GM13976 (cell line): ENCODE measurements around the gene NPAS2.

Experiments
- DNase-seq: peaks from one replicate; pipeline ENCODE4 v3.0.0; 2012; ENCODE audit warnings: low spot score
- CTCF ChIP-seq: IDR thresholded peaks from 2 replicates; pipeline ENCODE4 v1.5.1; 2012; ENCODE audit warnings: borderline replicate concordance, mild to moderate bottlenecking; ENCODE audit not compliant: insufficient read depth; ENCODE audit errors: extremely low read depth, missing control alignments, control extremely low read depth
- in situ Hi-C: fragments of 300-500 bp; cut with MboI; formaldehyde crosslinking; loops from one replicate; pipeline ENCODE4 v1.12.0; 2022; ENCODE audit warnings: low sequenced_read_pairs, mixed read lengths, inconsistent platforms; ENCODE audit not compliant: unreplicated experiment

NPAS2 gene

GRCh38 chr2:100964681-100965169 is 144.8 kb downstream of the NPAS2 start:
- in situ Hi-C loops: no loop called here
- no peak for TF ChIP-seq CTCF
- DNase-seq: no peak

GRCh38 chr2:100965596-100965995 is 145.7 kb downstream of the NPAS2 start:
- in situ Hi-C loops: no loop called here
- DNase-seq: no peak

GRCh38 chr2:100967716-100968115 is 147.8 kb downstream of the NPAS2 start:
- in situ Hi-C loops: no loop called here
- TF ChIP-seq CTCF: no peak
- DNase-seq: no peak

More at GRCh38 chr2:100965596-100965995, 145.7 kb downstream of the NPAS2 start:
- TF ChIP-seq CTCF: no peak

- no peak for TF ChIP-seq CTCF
- in situ Hi-C loops: no loop called here
- DNase-seq: no peak
These were observed 148.5 kb downstream of the NPAS2 start for GRCh38 chr2:100968146-100969145.

GRCh38 chr2:100969998-100970397 is 150.1 kb downstream of the NPAS2 start:
- no peak for TF ChIP-seq CTCF
- no peak for DNase-seq
- in situ Hi-C loops: no loop called here

GRCh38 chr2:100971221-100971620 is 151.3 kb downstream of the NPAS2 start:
- in situ Hi-C loops: no loop called here
- TF ChIP-seq CTCF: no peak
- no peak for DNase-seq

- in situ Hi-C loops: no loop called here
- DNase-seq: no peak
- no peak for TF ChIP-seq CTCF
These were observed 152.5 kb downstream of the NPAS2 start for GRCh38 chr2:100972452-100972851.
